ENCODE results near the gene CAMK1G. TPM values are rescaled to one million over a fixed set of nuclear protein-coding genes. Genes with fewer than 3 reads are reported as not detected.

CAMK1G gene
- total RNA-seq, 2 experiments from 2014 or later: not detected

GRCh38 chr1:209652873-209653401 lies 69.4 kb downstream of the CAMK1G start:
- peak; percentile 71 for DNase-seq
- no peak overlapping the region for H3K27ac Mint-ChIP-seq
- peaks cover 28% of the 10 kb centered on the region for H3K4me1 Mint-ChIP-seq (ENCODE audit: low read depth)
- ATAC-seq: peak; percentile 59
- H3K4me3 Mint-ChIP-seq: no peak overlapping the region
- H3K27me3 Mint-ChIP-seq: no peaks in the 10 kb centered on the region
- TF ChIP-seq CTCF (IDR thresholded peaks at IDR 0.05): no peak
- ChIA-PET CTCF (interaction anchor here (0.9 to 1.6 kb wide), 8 partner anchors 11 to 84 kb away, joined by 3 to 4 read pairs (median 4); no protein-coding TSS in a partner anchor), POLR2A (interaction anchor here (0.6 to 1.3 kb wide), 3 partner anchors 10 to 22 kb away, joined by 3 read pairs; partner anchors contain the start of gene G0S2)
- intact Hi-C loops (cut with micrococcal nuclease): no loop called here
- H3K36me3 Mint-ChIP-seq (ENCODE audit: low read depth): no peaks in the 10 kb centered on the region
- no peaks in the 10 kb centered on the region for H3K9me3 Mint-ChIP-seq

GRCh38 chr1:209653915-209654351 lies 70.4 kb downstream of the CAMK1G start:
- no peak for TF ChIP-seq CTCF (IDR thresholded peaks at IDR 0.05)
- intact Hi-C loops (cut with micrococcal nuclease): no loop called here
- Mint-ChIP-seq H3K4me3 (no peak overlapping the region), H3K27ac (peak overlapping the region; percentile 40), H3K27me3 (peaks cover 6% of the 10 kb centered on the region), H3K9me3 (no peaks in the 10 kb centered on the region), H3K4me1 (ENCODE audit: low read depth) (peaks cover 30% of the 10 kb centered on the region), H3K36me3 (ENCODE audit: low read depth) (no peaks in the 10 kb centered on the region)
- ChIA-PET CTCF (interaction anchor here (0.8 to 2.1 kb wide), 5 partner anchors 12 to 88 kb away, joined by 3 to 6 read pairs (median 4); no protein-coding TSS in a partner anchor), POLR2A (interaction anchor here (1.3 to 1.5 kb wide), 2 partner anchors 13 to 21 kb away, joined by 3 read pairs; partner anchors contain the start of gene G0S2)
- no peak for DNase-seq
- no peak for ATAC-seq

- H3K4me1 Mint-ChIP-seq (ENCODE audit: low read depth): peaks cover 34% of the 10 kb centered on the region
- ChIA-PET CTCF (interaction anchor here (1.3 to 2.1 kb wide), 2 partner anchors 86 to 89 kb away, joined by 3 to 6 read pairs; no protein-coding TSS in a partner anchor), POLR2A (no interaction called here)
Observed at GRCh38 chr1:209655411-209656231, 72.1 kb downstream of the CAMK1G start.

GRCh38 chr1:209657140-209657879 lies 73.8 kb downstream of the CAMK1G start:
- Mint-ChIP-seq H3K27ac (no peak overlapping the region), H3K9me3 (no peaks in the 10 kb centered on the region), H3K4me3 (no peak overlapping the region), H3K4me1 (ENCODE audit: low read depth) (peaks cover 26% of the 10 kb centered on the region), H3K27me3 (peaks cover 6% of the 10 kb centered on the region), H3K36me3 (ENCODE audit: low read depth) (no peaks in the 10 kb centered on the region)
- TF ChIP-seq CTCF (IDR thresholded peaks at IDR 0.05): no peak
- DNase-seq (peak; percentile 12), ATAC-seq (peak; percentile 21)
- ChIA-PET CTCF (interaction anchor here (1.0 kb wide), 1 partner anchor 55 kb away, joined by 3 read pairs; no protein-coding TSS in a partner anchor), POLR2A (interaction anchor here (1.2 kb wide), 1 partner anchor 13 kb away, joined by 3 read pairs; no protein-coding TSS in a partner anchor)
- intact Hi-C loops (cut with micrococcal nuclease): no loop called here

More at GRCh38 chr1:209655411-209656231, 72.1 kb downstream of the CAMK1G start:
- intact Hi-C loops (cut with micrococcal nuclease): no loop called here
- Mint-ChIP-seq H3K9me3 (no peaks in the 10 kb centered on the region), H3K36me3 (ENCODE audit: low read depth) (no peaks in the 10 kb centered on the region), H3K4me3 (no peak overlapping the region), H3K27ac (no peak overlapping the region), H3K27me3 (peaks cover 6% of the 10 kb centered on the region)
- no peak for TF ChIP-seq CTCF (IDR thresholded peaks at IDR 0.05)
- ATAC-seq (no peak), DNase-seq (no peak)

All from activated CD8-positive, alpha-beta T cell treated with anti-CD3 and anti-CD28 coated beads for 36 hours (primary cell).